Thymus (tissue), 11 donors: ENCODE measurements around the gene FAM53C. TPM values are rescaled to one million over a fixed set of nuclear protein-coding genes. Genes with fewer than 3 reads are reported as not detected.
"Not testable (repeated sequence)": the region's sequence is repeated elsewhere in the genome, so short reads cannot be mapped to it uniquely, and the experiment has no call there.

Experiments used
- DNase-seq, 9 donors: peaks; one replicate each; pipeline ENCODE4 v3.0.0-alpha.2; 2013; ENCODE audit warnings: low spot score in 9 of 9, low read depth in 6 of 9, missing footprints in 1 of 9
- H3K27ac ChIP-seq, 2 donors: one replicate each; pipeline ENCODE4 v1.5.1; 2013; ENCODE audit warnings: control low read depth in 1 of 2, low read depth in 1 of 2, low read length in 1 of 2, mild to moderate bottlenecking in 1 of 2, moderate library complexity in 1 of 2
- H3K27me3 ChIP-seq, 2 donors: one replicate each; pipeline ENCODE4 v1.5.1; 2013; ENCODE audit warnings: low read length in 1 of 2; ENCODE audit not compliant: control insufficient read depth in 2 of 2, insufficient read depth in 1 of 2
- H3K36me3 ChIP-seq, 2 donors: one replicate each; pipeline ENCODE4 v1.5.1; 2013; ENCODE audit warnings: low read length in 1 of 2, mild to moderate bottlenecking in 1 of 2, moderate library complexity in 1 of 2; ENCODE audit not compliant: control insufficient read depth in 2 of 2, insufficient read depth in 2 of 2
- H3K4me1 ChIP-seq, 2 donors: one replicate each; pipeline ENCODE4 v1.5.1; 2013; ENCODE audit warnings: low read length in 2 of 2; ENCODE audit not compliant: control insufficient read depth in 2 of 2, insufficient read depth in 2 of 2
- H3K4me3 ChIP-seq, 2 donors: one replicate each; pipeline ENCODE4 v1.5.1; 2013; ENCODE audit warnings: low read length in 2 of 2, control low read depth in 1 of 2, mild to moderate bottlenecking in 1 of 2
- H3K9me3 ChIP-seq, 2 donors: one replicate each; pipeline ENCODE4 v1.5.1; 2013; ENCODE audit warnings: low read length in 1 of 2, mild to moderate bottlenecking in 1 of 2; ENCODE audit not compliant: control insufficient read depth in 2 of 2, insufficient read depth in 1 of 2
- WGBS: extraction: QIAGEN DNeasy Blood & Tissue Kit; methylation state at CpG from one replicate; pipeline ENCODE4 v1.1.7; 2013; 5-methylcytosine and 5-hydroxymethylcytosine counted together
- polyA plus RNA-seq: library from polyadenylated mRNA; stranded (reverse); fragments of 200-250 nt; gene quantifications from one replicate; pipeline ENCODE4 v1.2.3, GENCODE V29; 2013
- total RNA-seq: library from RNA; stranded (reverse); fragments of 120-200 nt; gene quantifications from one replicate; pipeline ENCODE4 v1.2.4, GENCODE V29; 2013
- donor health status: healthy.

Gene FAM53C
- total and polyA plus RNA-seq, 2 donors, result 16.7 TPM

DNA sequence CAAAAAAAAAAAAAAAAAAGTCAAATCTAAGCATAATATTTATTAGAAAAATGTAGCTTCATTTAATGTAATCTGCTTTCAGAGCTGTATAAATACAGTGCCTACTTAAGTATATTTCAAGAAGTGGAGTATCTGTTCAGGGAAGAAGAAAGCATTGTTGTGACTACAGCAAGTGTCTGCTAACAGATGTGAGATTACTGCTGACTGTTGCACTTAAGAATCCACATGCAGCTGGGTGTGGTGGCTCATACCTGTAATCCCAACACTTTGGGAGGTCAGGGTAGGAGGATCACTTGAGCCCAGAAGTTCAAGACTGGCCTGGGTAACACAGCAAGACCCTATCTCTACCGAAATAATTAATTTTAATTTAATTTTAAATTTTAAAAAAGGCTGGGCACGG, 33.4 kb downstream of the FAM53C start:
- Histone ChIP-seq H3K9me3 (no peaks in the 10 kb centered on the region), H3K27me3 (no peaks in the 10 kb centered on the region), H3K36me3 (peaks cover 15 to 28% of the 10 kb centered on the region in 2 donors), H3K27ac (no peak overlapping the region), H3K4me3 (no peak overlapping the region), H3K4me1 (no peaks in the 10 kb centered on the region)
- DNase-seq, result no peak
- WGBS, result 98% methylated on average over 2 of the region's 2 CpGs

DNA sequence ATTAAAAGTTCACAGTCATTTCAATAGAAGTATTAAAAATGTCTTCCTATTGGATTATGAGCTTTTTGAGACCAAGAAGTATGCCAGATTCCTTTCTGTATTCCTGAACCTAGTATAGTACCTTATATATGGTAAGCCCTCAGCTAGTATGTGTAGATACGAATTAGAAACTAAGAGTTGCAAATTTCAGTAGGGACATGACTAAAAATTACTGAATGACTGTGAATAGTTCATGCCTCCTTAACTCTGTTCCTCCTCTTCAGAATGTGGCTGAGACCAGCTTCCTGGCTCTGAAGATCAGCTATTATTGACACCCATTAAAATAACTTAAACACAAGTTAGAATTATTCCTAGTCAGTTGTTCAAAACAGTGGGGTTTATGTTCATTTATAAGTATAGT, 34.2 kb downstream of the FAM53C start:
- no peak for DNase-seq
- Histone ChIP-seq H3K36me3 (peaks cover 23 to 29% of the 10 kb centered on the region in 2 donors), H3K4me1 (no peaks in the 10 kb centered on the region), H3K9me3 (no peaks in the 10 kb centered on the region), H3K27ac (no peak overlapping the region), H3K4me3 (no peak overlapping the region), H3K27me3 (no peaks in the 10 kb centered on the region)
- WGBS, result 95% methylated on average over 1 of the region's 1 CpG

DNA sequence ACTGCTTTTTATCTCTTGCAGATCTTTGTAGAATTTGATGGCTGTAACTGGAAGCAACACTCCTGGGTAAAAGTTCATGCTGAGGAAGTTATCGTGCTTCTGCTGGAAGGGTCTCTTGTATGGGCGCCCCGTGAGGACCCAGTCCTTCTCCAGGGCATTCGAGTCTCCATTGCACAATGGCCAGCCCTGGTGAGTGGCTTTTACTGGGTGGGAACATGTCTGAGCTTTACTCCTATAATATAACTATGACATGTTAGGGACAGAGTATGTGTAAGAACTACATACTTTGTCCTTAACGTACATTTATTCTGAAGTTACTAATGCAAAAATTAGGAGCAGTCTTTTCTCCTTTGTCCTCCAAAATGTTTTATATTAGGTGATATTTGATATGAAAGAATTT, 34.6 kb downstream of the FAM53C start:
- Histone ChIP-seq H3K27me3 (no peaks in the 10 kb centered on the region), H3K27ac (no peak overlapping the region), H3K4me1 (no peaks in the 10 kb centered on the region), H3K4me3 (no peak overlapping the region), H3K36me3 (peaks cover 27 to 33% of the 10 kb centered on the region in 2 donors), H3K9me3 (no peaks in the 10 kb centered on the region)
- WGBS, result 94% methylated on average over 5 of the region's 5 CpGs
- DNase-seq, result no peak

DNA sequence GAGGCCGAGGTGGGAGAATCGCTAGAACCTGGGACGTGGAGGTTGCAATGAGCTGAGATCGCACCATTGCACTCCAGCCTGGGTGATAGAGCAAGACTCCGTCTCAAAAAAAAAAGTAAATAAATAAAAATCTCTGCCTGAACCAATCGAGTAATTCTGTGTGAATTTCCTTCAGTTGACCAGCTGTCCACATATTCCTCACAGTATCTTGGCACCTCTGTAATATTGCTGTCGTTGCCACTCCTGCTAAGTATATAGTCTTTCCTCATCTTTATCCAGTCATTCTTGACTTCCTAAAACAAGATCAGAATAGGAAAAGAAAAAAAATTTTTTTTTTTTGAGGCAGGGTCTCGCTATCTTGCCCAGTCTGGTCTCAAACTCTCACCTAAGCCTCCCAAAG, 44.3 kb downstream of the FAM53C start:
- 99% methylated on average over 8 of the region's 8 CpGs for WGBS
- peaks cover 30 to 75% of the 10 kb centered on the region in 2 donors for H3K36me3 ChIP-seq

DNA sequence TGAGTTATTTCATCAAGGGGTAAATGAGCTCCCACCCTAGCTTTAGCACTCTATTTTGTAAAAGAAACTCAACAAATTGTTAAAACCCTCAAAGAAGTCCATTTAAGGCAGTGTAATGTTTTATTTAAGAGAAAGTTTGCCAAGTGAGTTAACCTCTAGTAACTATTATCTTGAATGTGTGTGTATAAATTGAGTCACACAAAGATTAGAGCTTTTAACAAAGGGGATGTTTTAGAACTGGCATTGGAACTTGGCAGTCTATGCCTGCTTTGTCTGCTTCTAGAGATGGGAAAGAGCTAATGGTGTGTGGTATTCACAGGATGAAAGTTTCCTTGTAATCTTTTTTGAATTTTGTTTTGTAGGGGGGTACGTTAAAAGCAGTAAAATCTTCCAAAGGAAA, 47.6 kb downstream of the FAM53C start:
- H3K36me3 ChIP-seq, result peaks cover 24 to 62% of the 10 kb centered on the region in 2 donors
- no peak overlapping the region for H3K4me3 ChIP-seq
- no peaks in the 10 kb centered on the region for H3K27me3 ChIP-seq
- H3K4me1 ChIP-seq, result no peaks in the 10 kb centered on the region
- no peaks in the 10 kb centered on the region for H3K9me3 ChIP-seq
- no peak for DNase-seq
- WGBS, result 100% methylated on average over 1 of the region's 1 CpG
- no peak overlapping the region for H3K27ac ChIP-seq

More for the DNA sequence above, 44.3 kb downstream of the FAM53C start:
- no peak for DNase-seq
- Histone ChIP-seq H3K27ac (no peak overlapping the region), H3K27me3 (no peaks in the 10 kb centered on the region), H3K9me3 (no peaks in the 10 kb centered on the region), H3K4me1 (no peaks in the 10 kb centered on the region), H3K4me3 (no peak overlapping the region)

DNA sequence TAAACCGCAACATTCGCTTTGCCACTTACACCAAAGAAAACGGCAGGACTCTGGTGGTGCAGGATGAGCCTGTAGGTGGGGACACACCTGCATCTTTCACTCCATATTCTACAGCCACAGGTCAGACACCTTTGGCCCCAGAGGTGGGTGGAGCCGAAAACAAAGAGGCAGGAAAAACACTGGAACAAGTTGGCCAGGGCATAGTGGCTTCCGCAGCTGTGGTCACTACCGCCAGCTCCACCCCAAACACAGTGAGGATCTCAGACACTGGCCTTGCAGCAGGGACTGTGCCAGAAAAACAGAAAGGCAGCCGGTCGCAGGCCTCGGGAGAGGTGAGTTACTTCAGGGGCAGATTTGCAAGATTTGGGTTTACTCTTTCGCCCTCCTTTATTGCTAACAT, 48.2 kb downstream of the FAM53C start:
- Histone ChIP-seq H3K36me3 (peaks cover 28 to 65% of the 10 kb centered on the region in 2 donors), H3K27me3 (no peaks in the 10 kb centered on the region), H3K9me3 (no peaks in the 10 kb centered on the region), H3K27ac (no peak overlapping the region), H3K4me1 (no peaks in the 10 kb centered on the region), H3K4me3 (no peak overlapping the region)
- WGBS, result 96% methylated on average over 10 of the region's 10 CpGs
- DNase-seq, result no peak

DNA sequence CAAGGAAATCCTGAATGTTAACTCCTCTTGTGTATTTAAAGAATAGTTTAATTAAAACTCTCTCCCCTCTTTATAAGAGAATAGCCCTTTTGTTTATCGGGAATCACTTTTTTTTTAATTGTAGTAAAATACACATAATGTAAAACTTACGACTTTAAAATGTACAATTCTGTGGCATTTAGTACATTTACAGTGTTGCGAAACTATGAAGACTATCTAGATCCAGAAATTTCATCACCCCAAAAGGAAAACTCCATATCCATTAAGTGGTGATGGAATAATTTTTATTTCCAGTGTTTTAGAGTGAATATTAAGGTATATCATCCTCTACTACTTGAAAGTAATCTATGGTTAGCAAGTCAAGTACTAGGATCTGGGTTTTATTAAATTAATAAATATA, 51.3 kb downstream of the FAM53C start:
- Histone ChIP-seq H3K36me3 (peaks cover 45 to 69% of the 10 kb centered on the region in 2 donors), H3K27ac (no peak overlapping the region), H3K4me1 (peaks cover 0 to 5% of the 10 kb centered on the region in 2 donors), H3K9me3 (no peaks in the 10 kb centered on the region), H3K4me3 (no peak overlapping the region), H3K27me3 (no peaks in the 10 kb centered on the region)
- 97% methylated on average over 3 of the region's 3 CpGs for WGBS
- DNase-seq, result no peak

DNA sequence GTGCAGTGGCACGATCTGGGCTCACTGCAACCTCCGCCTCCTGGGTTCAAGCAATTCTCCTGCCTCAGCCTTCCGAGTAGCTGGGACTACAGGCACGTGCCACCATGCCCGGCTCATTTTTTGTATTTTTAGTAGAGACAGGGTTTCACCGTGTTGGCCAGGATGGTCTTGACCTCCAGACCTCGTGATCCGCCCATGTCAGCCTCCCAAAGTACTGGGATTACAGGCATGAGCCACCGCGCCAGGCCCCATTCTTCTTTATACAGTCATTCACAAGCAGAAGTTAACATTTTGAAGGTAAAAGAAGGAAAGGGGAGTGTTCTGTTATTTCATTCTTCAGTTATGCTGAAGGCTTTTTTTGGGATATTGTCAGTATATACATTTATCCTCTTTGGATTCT, 51.8 kb downstream of the FAM53C start:
- DNase-seq, H3K9me3 ChIP-seq, H3K27ac ChIP-seq, H3K27me3 ChIP-seq, H3K4me1 ChIP-seq, H3K4me3 ChIP-seq: not testable (repeated sequence)
- peaks cover 48 to 70% of the 10 kb centered on the region in 2 donors for H3K36me3 ChIP-seq
- WGBS, result 97% methylated on average over 10 of the region's 10 CpGs

DNA sequence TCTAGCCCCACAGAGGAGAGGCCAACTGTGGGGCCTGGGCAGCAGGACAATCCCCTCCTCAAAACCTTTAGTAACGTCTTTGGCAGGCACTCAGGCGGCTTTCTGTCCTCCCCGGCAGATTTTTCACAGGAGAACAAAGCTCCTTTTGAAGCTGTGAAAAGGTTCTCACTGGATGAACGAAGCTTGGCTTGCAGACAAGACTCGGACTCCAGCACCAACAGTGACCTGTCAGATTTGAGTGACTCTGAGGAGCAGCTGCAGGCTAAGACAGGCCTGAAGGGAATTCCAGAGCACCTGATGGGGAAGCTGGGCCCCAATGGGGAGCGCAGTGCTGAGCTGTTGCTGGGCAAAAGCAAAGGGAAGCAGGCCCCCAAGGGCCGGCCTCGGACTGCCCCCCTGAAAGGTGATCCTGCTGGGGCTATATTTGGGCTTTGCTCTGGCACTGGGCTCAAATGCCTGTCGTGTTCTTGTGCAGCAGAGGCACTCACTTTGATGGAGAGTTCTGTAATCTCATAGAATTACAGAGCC, 53.9 kb downstream of the FAM53C start:
- WGBS, result 96% methylated on average over 9 of the region's 9 CpGs
- Histone ChIP-seq H3K27ac (peak overlapping the region in 1 of 2 donors; percentile 46), H3K9me3 (no peaks in the 10 kb centered on the region), H3K4me1 (peaks cover 0 to 5% of the 10 kb centered on the region in 2 donors), H3K4me3 (no peak overlapping the region), H3K36me3 (peaks cover 52 to 67% of the 10 kb centered on the region in 2 donors), H3K27me3 (no peaks in the 10 kb centered on the region)
- DNase-seq, result peak in 2 of 9 donors; percentile 5 to 32
